Measurements from ENCODE around the gene NPHP4. TPM values are rescaled to one million over a fixed set of nuclear protein-coding genes. Genes with fewer than 3 reads are reported as not detected.
A peak's percentile ranks its signal among the peaks of the same experiment; 100 is the strongest.

The NPHP4 gene
- total RNA-seq, 1 donor from 2014 or later, result 8.8 TPM

DNA sequence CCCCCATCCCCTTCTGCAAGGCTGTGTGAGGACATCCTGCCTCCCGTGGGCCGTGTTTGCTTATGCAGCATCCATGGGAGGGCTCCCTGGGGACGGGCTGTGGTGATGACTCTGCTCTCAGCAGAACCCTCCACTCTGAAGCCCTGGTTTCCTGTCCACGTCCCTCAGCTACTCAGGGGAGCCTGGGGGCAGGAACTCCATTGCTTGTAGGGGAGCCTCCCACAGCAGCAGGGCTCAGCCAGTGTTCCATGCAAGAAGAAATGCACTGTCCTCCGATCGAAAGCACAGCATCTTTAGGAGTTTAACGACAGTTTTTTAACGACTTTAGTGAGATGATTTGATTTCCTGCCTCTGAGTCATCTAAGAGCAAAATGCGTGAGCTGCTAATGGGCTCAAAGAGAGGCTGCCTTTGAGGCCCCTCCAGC, 45.1 kb upstream of the NPHP4 start:
- DNase-seq (ENCODE audit: low read depth), result no peak
- H3K4me3 ChIP-seq (ENCODE audit: low read depth, low read length), result no peak overlapping the region
- TF ChIP-seq, protein P1, sequence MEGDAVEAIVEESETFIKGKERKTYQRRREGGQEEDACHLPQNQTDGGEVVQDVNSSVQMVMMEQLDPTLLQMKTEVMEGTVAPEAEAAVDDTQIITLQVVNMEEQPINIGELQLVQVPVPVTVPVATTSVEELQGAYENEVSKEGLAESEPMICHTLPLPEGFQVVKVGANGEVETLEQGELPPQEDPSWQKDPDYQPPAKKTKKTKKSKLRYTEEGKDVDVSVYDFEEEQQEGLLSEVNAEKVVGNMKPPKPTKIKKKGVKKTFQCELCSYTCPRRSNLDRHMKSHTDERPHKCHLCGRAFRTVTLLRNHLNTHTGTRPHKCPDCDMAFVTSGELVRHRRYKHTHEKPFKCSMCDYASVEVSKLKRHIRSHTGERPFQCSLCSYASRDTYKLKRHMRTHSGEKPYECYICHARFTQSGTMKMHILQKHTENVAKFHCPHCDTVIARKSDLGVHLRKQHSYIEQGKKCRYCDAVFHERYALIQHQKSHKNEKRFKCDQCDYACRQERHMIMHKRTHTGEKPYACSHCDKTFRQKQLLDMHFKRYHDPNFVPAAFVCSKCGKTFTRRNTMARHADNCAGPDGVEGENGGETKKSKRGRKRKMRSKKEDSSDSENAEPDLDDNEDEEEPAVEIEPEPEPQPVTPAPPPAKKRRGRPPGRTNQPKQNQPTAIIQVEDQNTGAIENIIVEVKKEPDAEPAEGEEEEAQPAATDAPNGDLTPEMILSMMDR (conservative IDR thresholded peaks at IDR 0.05; ENCODE audit: low read depth, low read length), result no peak

DNA sequence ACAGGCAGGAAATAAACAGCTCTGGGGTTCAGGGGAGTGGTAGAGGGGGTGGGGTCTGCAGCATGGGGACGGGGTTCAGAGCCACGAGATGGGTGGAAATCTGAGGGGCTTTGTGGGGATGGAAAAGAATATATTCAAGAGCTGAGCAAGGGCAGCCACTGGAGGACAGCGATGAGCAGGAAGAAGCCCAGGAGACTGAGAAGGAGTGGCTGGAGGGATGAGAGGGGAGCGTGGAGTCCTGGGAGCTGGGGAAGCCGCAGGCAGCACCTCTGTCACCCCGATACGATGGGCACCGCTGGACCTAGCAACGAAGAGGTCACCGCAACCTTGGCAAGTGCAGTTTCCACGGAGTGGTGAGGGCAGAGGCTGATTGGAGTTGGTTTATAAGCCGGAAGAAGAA, 43.5 kb upstream of the NPHP4 start:
- TF ChIP-seq, protein P1 (conservative IDR thresholded peaks at IDR 0.05; ENCODE audit: low read depth, low read length), result peak; percentile 30
- DNase-seq (ENCODE audit: low read depth), result no peak
- H3K4me3 ChIP-seq (ENCODE audit: low read depth, low read length), result no peak overlapping the region

DNA sequence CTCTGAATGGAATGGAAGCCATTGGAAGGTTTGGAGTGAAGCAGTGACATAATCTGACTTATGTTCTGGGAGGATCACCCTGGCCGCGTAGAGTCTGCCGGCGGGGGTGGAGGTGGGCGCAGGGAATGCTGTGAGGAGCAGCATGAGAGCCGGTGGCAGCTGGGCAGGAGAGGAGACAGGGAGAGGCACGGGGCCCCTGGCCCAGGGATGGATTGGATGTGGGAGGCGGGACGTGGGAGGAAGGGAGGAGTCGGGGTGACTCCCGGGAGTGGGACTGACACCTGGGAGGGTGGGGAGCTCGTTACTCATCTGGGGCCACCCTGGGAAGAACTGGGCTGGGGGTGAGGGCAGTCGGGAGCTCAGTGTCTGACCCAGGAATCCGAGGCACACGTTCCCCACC, 43.1 kb upstream of the NPHP4 start:
- H3K4me3 ChIP-seq (ENCODE audit: low read depth, low read length), result no peak overlapping the region
- TF ChIP-seq, protein P1 (conservative IDR thresholded peaks at IDR 0.05; ENCODE audit: low read depth, low read length), result no peak
- DNase-seq (ENCODE audit: low read depth), result no peak

DNA sequence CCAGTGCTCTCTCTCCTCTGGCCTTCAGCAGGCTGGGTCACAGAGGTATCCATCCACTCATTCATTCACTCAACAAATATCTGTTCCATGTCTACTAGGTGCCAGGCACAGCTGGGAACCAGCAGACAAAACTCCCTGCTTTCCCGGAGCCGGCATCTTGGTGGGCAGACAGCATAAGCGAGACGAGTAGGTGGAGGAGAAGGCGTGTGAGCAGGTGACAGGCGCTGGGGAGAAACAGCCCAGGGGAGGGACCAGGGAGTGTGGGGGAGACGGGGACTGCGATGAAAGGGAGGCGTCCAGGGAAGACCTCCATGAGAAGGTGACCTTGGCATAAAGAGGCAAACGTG, 42.5 kb upstream of the NPHP4 start:
- no peak for DNase-seq (ENCODE audit: low read depth)
- no peak overlapping the region for H3K4me3 ChIP-seq (ENCODE audit: low read depth, low read length)
- TF ChIP-seq, protein P1 (conservative IDR thresholded peaks at IDR 0.05; ENCODE audit: low read depth, low read length), result no peak

DNA sequence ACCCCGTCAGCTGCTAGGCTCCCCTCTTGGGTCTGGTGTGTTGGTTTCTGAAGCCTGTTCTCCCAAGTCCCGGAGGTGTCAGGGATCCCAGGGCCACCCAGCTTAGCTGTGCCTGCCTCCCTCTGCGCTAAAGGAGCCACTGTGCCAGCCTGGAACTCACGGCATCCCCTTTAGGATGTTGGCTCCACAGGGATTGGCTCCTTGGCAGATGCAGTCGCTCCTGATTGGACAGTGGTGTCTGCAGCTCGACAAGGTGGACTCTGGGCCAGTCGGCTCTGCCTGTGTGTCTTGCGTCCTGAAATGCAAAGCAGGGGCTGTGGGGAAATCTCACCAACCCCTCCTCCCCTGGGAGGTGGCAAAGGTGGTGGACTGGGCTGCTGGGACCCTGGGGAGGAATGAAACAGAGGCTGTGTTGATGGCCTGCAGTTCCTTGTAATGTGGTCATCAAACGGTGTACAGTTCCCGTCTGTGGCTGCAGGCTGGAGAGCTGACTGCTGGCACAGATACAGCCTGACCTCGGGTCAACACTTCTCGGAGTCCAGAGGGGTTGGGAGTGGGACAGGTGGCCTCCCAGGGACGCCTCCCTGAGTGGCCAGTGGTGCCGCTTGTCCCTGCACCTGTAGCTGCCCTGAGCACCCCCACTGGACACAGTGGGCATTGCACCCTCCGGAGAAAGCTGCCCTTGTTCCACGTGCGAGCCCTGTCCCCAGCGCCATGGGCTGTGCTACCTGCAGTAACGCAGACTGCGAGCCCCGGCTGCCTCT, 41.9 kb upstream of the NPHP4 start:
- TF ChIP-seq, protein P1 (conservative IDR thresholded peaks at IDR 0.05; ENCODE audit: low read depth, low read length), result peak; percentile 66
- DNase-seq (ENCODE audit: low read depth), result no peak
- H3K4me3 ChIP-seq (ENCODE audit: low read depth, low read length), result no peak overlapping the region

DNA sequence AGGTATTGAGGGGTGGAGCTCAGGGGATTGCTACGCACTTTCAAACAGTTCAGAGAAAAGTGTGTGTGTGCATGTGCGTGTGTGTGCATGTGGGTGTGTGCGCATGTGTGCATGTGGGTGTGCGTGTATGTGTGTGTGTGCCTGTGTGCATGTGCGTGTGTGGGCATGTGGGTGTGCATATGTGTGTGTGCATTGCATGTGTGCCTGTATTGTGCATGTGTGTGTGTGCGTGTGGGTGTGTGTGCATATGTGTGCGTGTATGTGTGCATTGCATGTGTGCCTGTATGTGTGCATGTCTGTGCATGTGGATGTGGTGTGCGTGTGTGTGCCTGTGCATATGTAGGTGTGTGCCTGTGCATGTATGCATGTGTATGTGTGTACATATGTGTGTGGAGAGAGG, 40.9 kb upstream of the NPHP4 start:
- TF ChIP-seq, protein P1 (conservative IDR thresholded peaks at IDR 0.05; ENCODE audit: low read depth, low read length), result no peak
- DNase-seq (ENCODE audit: low read depth), result no peak
- no peak overlapping the region for H3K4me3 ChIP-seq (ENCODE audit: low read depth, low read length)

Data from epithelial cell of proximal tubule (primary cell).